Measurements from ENCODE around the gene THSD4. TPM values are rescaled to one million over a fixed set of nuclear protein-coding genes. Genes with fewer than 3 reads are reported as not detected.

THSD4 gene
- total and polyA plus RNA-seq, 2 of the 4 experiments (the other 2 are of a cell fraction) = 25.5 to 31.1 TPM

GRCh38 chr15:71088683-71089082 is 26.6 kb upstream of the THSD4 start:
- Histone ChIP-seq H2AK5ac (ENCODE audit: low read depth, low read length) (no peak overlapping the region), H2BK15ac (ENCODE audit: low read depth, low read length) (no peak overlapping the region), H3K9me3 (ENCODE audit: control insufficient read depth, insufficient read depth, low read length) (no peaks in the 10 kb centered on the region), H3K9ac (ENCODE audit: low read depth, low read length) (no peak overlapping the region), H3K4me3 (ENCODE audit: insufficient read depth, low read depth, low read length) (no peak overlapping the region), H2AFZ (replicated peaks; ENCODE audit: low read length, poor library complexity) (no peak overlapping the region), H3K14ac (replicated peaks; ENCODE audit: low read depth, low read length) (no peak overlapping the region), H3K4ac (ENCODE audit: low read depth, low read length) (no peak overlapping the region), H4K91ac (ENCODE audit: insufficient read depth, low read depth, low read length) (no peak overlapping the region), H3K56ac (ENCODE audit: extremely low read depth, insufficient read depth, low read length) (no peak overlapping the region), H2BK20ac (ENCODE audit: low read depth, low read length) (no peak overlapping the region), H4K5ac (ENCODE audit: low read depth, low read length) (no peak overlapping the region), H3K4me1 (ENCODE audit: control insufficient read depth, insufficient read depth, low read length) (peaks cover 7% of the 10 kb centered on the region), H3K9me1 (ENCODE audit: insufficient read depth, low read length) (no peaks in the 10 kb centered on the region), H3K27me3 (ENCODE audit: control insufficient read depth, insufficient read depth, low read length) (no peaks in the 10 kb centered on the region), H3K4me2 (ENCODE audit: low read depth, low read length) (no peak overlapping the region), H3K18ac (ENCODE audit: low read depth, low read length) (no peak overlapping the region), H3K79me1 (ENCODE audit: low read depth in 1 of 2, low read length in 2 of 2) (no peaks in the 10 kb centered on the region; a peak in 1 of 4 replicates), H3K23ac (ENCODE audit: low read depth, low read length) (no peak overlapping the region), H2AK9ac (replicated peaks; ENCODE audit: low read depth, low read length, poor library complexity) (no peak overlapping the region), H4K8ac (ENCODE audit: low read depth in 2 of 2, low read length in 2 of 2) (no peak overlapping the region), H3K36me3 (ENCODE audit: control insufficient read depth, insufficient read depth, low read length) (no peaks in the 10 kb centered on the region), H4K20me1 (ENCODE audit: insufficient read depth, low read length) (no peaks in the 10 kb centered on the region), H3K27ac (ENCODE audit: insufficient read depth, low read length) (no peak overlapping the region), H2BK120ac (ENCODE audit: low read depth, low read length) (no peak overlapping the region), H2BK5ac (ENCODE audit: low read depth, low read length, poor library complexity, severe bottlenecking) (no peak overlapping the region)
- dilution Hi-C loops (cut with HindIII; ENCODE audit: low sequenced_read_pairs, unreplicated experiment) = no loop called here
- ChIA-PET POLR2A (ENCODE audit: unreplicated experiment) (no interaction called here), CTCF (no interaction called here)
- no TSS peak for BruUV-seq (replicated peaks)
- TF ChIP-seq RAD21 (IDR thresholded peaks at IDR 0.05; ENCODE audit: low read length) (no peak), BHLHE40 (IDR thresholded peaks at IDR 0.05; ENCODE audit: low read depth, low read length) (no peak), POLR2A (IDR thresholded peaks at IDR 0.05; ENCODE audit: low read depth, low read length) (no peak), RCOR1 (IDR thresholded peaks at IDR 0.05; ENCODE audit: insufficient replicate concordance, low read length) (no peak), CEBPB (IDR thresholded peaks at IDR 0.05; ENCODE audit: low read depth, low read length) (no peak), ELK1 (IDR thresholded peaks at IDR 0.05; ENCODE audit: borderline replicate concordance, low read depth, low read length) (no peak), NFE2L2 (IDR thresholded peaks at IDR 0.05; ENCODE audit: low read depth, low read length) (no peak), MAFK (IDR thresholded peaks at IDR 0.05; ENCODE audit: low read depth, low read length) (no peak), CTCF (conservative IDR thresholded peaks at IDR 0.05; ENCODE audit: low read depth, low read length) (no peak), RFX5 (IDR thresholded peaks at IDR 0.05; ENCODE audit: low read depth, low read length) (no peak), SMC3 (IDR thresholded peaks at IDR 0.05; ENCODE audit: low read depth, low read length) (no peak)
- no CpG with 5 or more reads among the region's 1 CpG for WGBS, 2 experiments (ENCODE audit: extremely low coverage in 2 of 2, insufficient read length in 1 of 2)
- intact Hi-C loops (cut with micrococcal nuclease) = no loop called here
- no peak for ATAC-seq (ENCODE audit: low read depth)
- in situ Hi-C loops (cut with MboI; ENCODE audit: low sequenced_read_pairs) = no loop called here
- DNase-seq = no peak

All from IMR-90 (cell line).